HepG2 (cell line): ENCODE results near the gene VPS11. TPM values are rescaled to one million over a fixed set of nuclear protein-coding genes. Genes with fewer than 3 reads are reported as not detected.

ENCODE experiments used
- ASH2L ChIP-seq: fragments of 300-600, 200-600 bp; sonication (generic); IDR thresholded peaks from 2 replicates; pipeline ENCODE4 v1.7.0; 2017; ENCODE audit warnings: low read depth, mild to moderate bottlenecking, moderate library complexity, mixed read lengths, low read length; ENCODE audit not compliant: insufficient read length
- GPN1 ChIP-seq: sonication (generic); formaldehyde crosslinking; IDR thresholded peaks from 2 replicates; pipeline ENCODE4 v1.5.1; 2020; ENCODE audit warnings: missing genetic modification reagents, borderline replicate concordance
- HIVEP1 ChIP-seq: sonication (generic); formaldehyde crosslinking; IDR thresholded peaks from 2 replicates; pipeline ENCODE4 v1.4.0; 2020; ENCODE audit warnings: mild to moderate bottlenecking, missing genetic modification reagents
- ISL2 ChIP-seq: sonication (generic); formaldehyde crosslinking; IDR thresholded peaks from 2 replicates; pipeline ENCODE4 v1.5.0; 2020; ENCODE audit warnings: missing genetic modification reagents
- MBNL3 ChIP-seq: fragments of 250-450 bp; sonication (Bioruptor Pico); conservative IDR thresholded peaks from 2 replicates; pipeline ENCODE4 v1.8.0; 2022; ENCODE audit warnings: mild to moderate bottlenecking, inconsistent platforms
- MXI1 ChIP-seq: IDR thresholded peaks from 3 replicates; pipeline ENCODE4 v1.6.1; 2012; ENCODE audit warnings: low read depth, low read length, inconsistent platforms, borderline replicate concordance
- NCOA1 ChIP-seq: sonication (generic); formaldehyde crosslinking; IDR thresholded peaks from 2 replicates; pipeline ENCODE4 v1.9.0; 2021; ENCODE audit warnings: missing genetic modification reagents
- PCBP1 ChIP-seq: fragments of 200-400 bp; formaldehyde crosslinking; IDR thresholded peaks from 2 replicates; pipeline ENCODE4 v1.6.1; 2017; ENCODE audit warnings: mild to moderate bottlenecking, low read depth, low read length, borderline replicate concordance
- RFX1 ChIP-seq: fragments of 450-650 bp; IDR thresholded peaks from 2 replicates; pipeline ENCODE4 v1.6.1; 2017
- SATB2 ChIP-seq: sonication (generic); formaldehyde crosslinking; IDR thresholded peaks from 2 replicates; pipeline ENCODE4 v1.5.0; 2020; ENCODE audit warnings: missing genetic modification reagents
- ZBTB38 ChIP-seq: sonication (generic); formaldehyde crosslinking; IDR thresholded peaks from 2 replicates; pipeline ENCODE4 v1.5.1; 2020; ENCODE audit warnings: mild to moderate bottlenecking, missing genetic modification reagents
- ZNF337 ChIP-seq: sonication (generic); formaldehyde crosslinking; IDR thresholded peaks from 2 replicates; pipeline ENCODE4 v1.5.1; 2020; ENCODE audit warnings: missing genetic modification reagents, low read depth, mild to moderate bottlenecking, borderline replicate concordance
- ZNF747 ChIP-seq: sonication (generic); formaldehyde crosslinking; IDR thresholded peaks from 2 replicates; pipeline ENCODE4 v1.8.1; 2023; ENCODE audit warnings: missing genetic modification reagents, mild to moderate bottlenecking, borderline replicate concordance
- ZNF775 ChIP-seq: sonication (generic); formaldehyde crosslinking; IDR thresholded peaks from 2 replicates; pipeline ENCODE4 v1.4.0; 2020; ENCODE audit warnings: missing genetic modification reagents, mild to moderate bottlenecking, moderate library complexity, borderline replicate concordance
- polyA plus RNA-seq, 8 experiments: library from polyadenylated mRNA; depleted of rRNA in 3 of 8; stranded (reverse) in 7 of 8; unstranded in 1 of 8; fragments of >200 nt; fragmentation: Illumina TruSeq in 4 of 8; extraction: Trizol in 4 of 8; gene quantifications; 2 replicates each; pipeline versions ENCODE4 v1.2.1 to v1.2.3, GENCODE V29; 2011 to 2016; ENCODE audit warnings: low read depth in 4 of 8, missing spikeins in 1 of 8, mixed read lengths in 1 of 8; ENCODE audit not compliant: insufficient read depth in 1 of 8
- total RNA-seq, 5 experiments: library from RNA; depleted of rRNA; stranded (reverse); fragments of >200 nt; fragmentation: Illumina TruSeq; extraction: Trizol; gene quantifications; 2 replicates each; pipeline ENCODE4 v1.2.3, GENCODE V29; 2016; ENCODE audit warnings: low read depth in 1 of 5
- TF ChIP-seq, protein P1 (sequence below): sonication (generic); formaldehyde crosslinking; IDR thresholded peaks from 2 replicates; pipeline ENCODE4 v1.4.0; 2020; ENCODE audit warnings: missing genetic modification reagents, low read depth, mild to moderate bottlenecking, borderline replicate concordance
- TF ChIP-seq, protein P2 (sequence below), 2 experiments: sonication (generic) in 1 of 2; formaldehyde crosslinking in 1 of 2; IDR thresholded peaks; 2 replicates each; pipeline versions ENCODE4 v1.4.0 to v1.6.1; 2016 to 2020; ENCODE audit warnings: borderline replicate concordance in 1 of 2, low read depth in 1 of 2, mild to moderate bottlenecking in 1 of 2, missing genetic modification reagents in 1 of 2
- TF ChIP-seq, protein P3 (sequence below): sonication (generic); formaldehyde crosslinking; IDR thresholded peaks from 2 replicates; pipeline ENCODE4 v1.4.0; 2020; ENCODE audit warnings: mild to moderate bottlenecking, low read depth, missing genetic modification reagents
- TF ChIP-seq, protein P4 (sequence below): sonication (generic); formaldehyde crosslinking; conservative IDR thresholded peaks from 2 replicates; pipeline ENCODE4 v1.4.0; 2020; ENCODE audit warnings: missing genetic modification reagents
- TF ChIP-seq, protein P5 (sequence below): sonication (generic); formaldehyde crosslinking; IDR thresholded peaks from 2 replicates; pipeline ENCODE4 v1.8.1; 2023; ENCODE audit warnings: mild to moderate bottlenecking, missing genetic modification reagents, borderline replicate concordance

Gene VPS11
- total and polyA plus RNA-seq, 2 of the 13 experiments (the other 11 are each of a cell fraction or from before 2014, with no cell fraction given) = 13.7 to 21.6 TPM

DNA sequence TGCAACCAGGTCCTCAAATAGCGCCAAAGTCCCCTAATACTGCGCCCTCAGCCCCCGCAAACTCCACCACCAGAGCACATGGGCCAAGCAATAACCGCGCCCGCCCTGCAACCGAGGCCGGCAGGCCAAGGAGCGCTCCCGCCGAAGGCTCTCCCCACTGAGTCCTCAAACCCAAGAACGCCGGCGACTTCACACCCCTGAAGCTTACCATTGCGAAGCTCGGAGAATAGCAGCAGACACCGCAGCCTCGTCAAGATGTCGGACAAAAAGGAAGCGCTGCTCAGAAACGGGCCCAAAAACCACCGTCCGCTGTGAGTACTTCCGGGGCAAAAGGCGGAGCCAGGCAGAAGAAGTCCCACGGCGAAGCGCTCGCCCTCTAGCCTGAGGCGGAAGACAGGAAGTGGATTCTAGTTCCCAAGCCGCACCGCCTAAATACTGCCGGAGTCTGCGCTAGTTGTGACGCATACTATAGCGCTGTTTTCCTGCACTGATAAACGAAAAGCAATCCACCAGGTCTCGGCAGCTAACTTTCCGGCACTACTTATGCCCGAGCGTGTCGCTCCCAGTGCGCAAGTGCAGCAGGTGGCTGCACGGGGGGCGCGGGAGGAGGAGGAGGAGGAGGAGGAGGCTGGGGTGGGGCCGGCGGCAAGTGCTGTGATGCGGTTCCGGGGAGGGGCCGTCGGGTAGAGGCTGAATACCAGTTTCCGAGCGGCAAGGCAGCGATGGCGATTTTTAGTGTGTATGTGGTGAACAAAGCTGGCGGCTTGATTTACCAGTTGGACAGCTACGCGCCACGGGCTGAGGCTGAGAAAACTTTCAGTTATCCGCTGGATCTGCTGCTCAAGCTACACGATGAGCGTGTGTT lies 49.3 kb upstream of the VPS11 start, which contains the start of the genes RPS25 and TRAPPC4 (continued):
- TF ChIP-seq GPN1 (CRISPR knock-in tag) (no peak), ZNF775 (CRISPR knock-in tag) (no peak), SATB2 (CRISPR knock-in tag) (0 out of 2 replicates have a peak, but pooled peaks have one; percentile 58), RFX1 (no peak), NCOA1 (CRISPR knock-in tag) (no peak; the same call in 1 of the 2 replicates), MXI1 (peak; percentile 75; the same call in 1 of the 3 replicates), MBNL3 (CRISPR knock-in tag) (no peak), ZNF747 (CRISPR knock-in tag) (peak; percentile 77; the same call in 1 of the 2 replicates), ASH2L (peak; percentile 96), ISL2 (peak; percentile 41; the same call in 1 of the 2 replicates), ZBTB38 (CRISPR knock-in tag) (peak; percentile 67), ZNF337 (CRISPR knock-in tag) (no peak), PCBP1 (no peak), HIVEP1 (peak; percentile 78; the same call in 1 of the 2 replicates)
- TF ChIP-seq, protein P1, sequence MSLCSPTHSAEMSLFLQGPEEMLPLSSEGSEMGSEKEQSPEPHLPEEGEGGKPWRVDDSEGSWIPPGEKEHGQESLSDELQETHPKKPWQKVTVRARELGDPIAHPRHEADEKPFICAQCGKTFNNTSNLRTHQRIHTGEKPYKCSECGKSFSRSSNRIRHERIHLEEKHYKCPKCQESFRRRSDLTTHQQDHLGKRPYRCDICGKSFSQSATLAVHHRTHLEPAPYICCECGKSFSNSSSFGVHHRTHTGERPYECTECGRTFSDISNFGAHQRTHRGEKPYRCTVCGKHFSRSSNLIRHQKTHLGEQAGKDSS (CRISPR knock-in tag) = peak; percentile 43; the same call in 1 of the 2 replicates
- TF ChIP-seq, protein P2, sequence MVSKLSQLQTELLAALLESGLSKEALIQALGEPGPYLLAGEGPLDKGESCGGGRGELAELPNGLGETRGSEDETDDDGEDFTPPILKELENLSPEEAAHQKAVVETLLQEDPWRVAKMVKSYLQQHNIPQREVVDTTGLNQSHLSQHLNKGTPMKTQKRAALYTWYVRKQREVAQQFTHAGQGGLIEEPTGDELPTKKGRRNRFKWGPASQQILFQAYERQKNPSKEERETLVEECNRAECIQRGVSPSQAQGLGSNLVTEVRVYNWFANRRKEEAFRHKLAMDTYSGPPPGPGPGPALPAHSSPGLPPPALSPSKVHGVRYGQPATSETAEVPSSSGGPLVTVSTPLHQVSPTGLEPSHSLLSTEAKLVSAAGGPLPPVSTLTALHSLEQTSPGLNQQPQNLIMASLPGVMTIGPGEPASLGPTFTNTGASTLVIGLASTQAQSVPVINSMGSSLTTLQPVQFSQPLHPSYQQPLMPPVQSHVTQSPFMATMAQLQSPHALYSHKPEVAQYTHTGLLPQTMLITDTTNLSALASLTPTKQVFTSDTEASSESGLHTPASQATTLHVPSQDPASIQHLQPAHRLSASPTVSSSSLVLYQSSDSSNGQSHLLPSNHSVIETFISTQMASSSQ (IDR thresholded peaks at IDR 0.05; ENCODE audit: low read depth) = no peak; the same call in 1 of the 2 replicates
- TF ChIP-seq, protein P2 (CRISPR knock-in tag; IDR thresholded peaks at IDR 0.05; ENCODE audit: borderline replicate concordance) = peak; percentile 68; the same call in 1 of the 2 replicates
- TF ChIP-seq, protein P3, sequence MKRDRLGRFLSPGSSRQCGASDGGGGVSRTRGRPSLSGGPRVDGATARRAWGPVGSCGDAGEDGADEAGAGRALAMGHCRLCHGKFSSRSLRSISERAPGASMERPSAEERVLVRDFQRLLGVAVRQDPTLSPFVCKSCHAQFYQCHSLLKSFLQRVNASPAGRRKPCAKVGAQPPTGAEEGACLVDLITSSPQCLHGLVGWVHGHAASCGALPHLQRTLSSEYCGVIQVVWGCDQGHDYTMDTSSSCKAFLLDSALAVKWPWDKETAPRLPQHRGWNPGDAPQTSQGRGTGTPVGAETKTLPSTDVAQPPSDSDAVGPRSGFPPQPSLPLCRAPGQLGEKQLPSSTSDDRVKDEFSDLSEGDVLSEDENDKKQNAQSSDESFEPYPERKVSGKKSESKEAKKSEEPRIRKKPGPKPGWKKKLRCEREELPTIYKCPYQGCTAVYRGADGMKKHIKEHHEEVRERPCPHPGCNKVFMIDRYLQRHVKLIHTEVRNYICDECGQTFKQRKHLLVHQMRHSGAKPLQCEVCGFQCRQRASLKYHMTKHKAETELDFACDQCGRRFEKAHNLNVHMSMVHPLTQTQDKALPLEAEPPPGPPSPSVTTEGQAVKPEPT = no peak
- TF ChIP-seq, protein P4, sequence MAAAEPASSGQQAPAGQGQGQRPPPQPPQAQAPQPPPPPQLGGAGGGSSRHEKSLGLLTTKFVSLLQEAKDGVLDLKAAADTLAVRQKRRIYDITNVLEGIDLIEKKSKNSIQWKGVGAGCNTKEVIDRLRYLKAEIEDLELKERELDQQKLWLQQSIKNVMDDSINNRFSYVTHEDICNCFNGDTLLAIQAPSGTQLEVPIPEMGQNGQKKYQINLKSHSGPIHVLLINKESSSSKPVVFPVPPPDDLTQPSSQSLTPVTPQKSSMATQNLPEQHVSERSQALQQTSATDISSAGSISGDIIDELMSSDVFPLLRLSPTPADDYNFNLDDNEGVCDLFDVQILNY (CRISPR knock-in tag) = 0 out of 2 replicates have a peak, but pooled peaks have one; percentile 36
- TF ChIP-seq, protein P5, sequence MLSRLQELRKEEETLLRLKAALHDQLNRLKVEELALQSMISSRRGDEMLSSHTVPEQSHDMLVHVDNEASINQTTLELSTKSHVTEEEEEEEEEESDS (CRISPR knock-in tag) = peak; percentile 67; the same call in 1 of the 2 replicates
